K562 (cell line): ENCODE data around the gene DNAJC1. TPM values are rescaled to one million over a fixed set of nuclear protein-coding genes. Genes with fewer than 3 reads are reported as not detected.
"Not testable (repeated sequence)": the region's sequence is repeated elsewhere in the genome, so short reads cannot be mapped to it uniquely, and the experiment has no call there.

Source experiments
- ATAC-seq: fragments of 200-7000 bp; cut with Tn5 transposase; 3 replicates; pipeline ENCODE4 v1.9.1; 2020; ENCODE audit warnings: moderate library complexity
- BruUV-seq: library from RNA; stranded (reverse); fragments of 400-500 nt; replicated peaks from 2 replicates; lab custom pipeline; 2021; lab: Mats Ljungman, UMichigan
- CTCF ChIA-PET: fragments of 300-600 bp; formaldehyde crosslinking; extraction: SDS; loops from one replicate; lab custom pipeline; 2021; ENCODE audit warnings: low intra/inter-chr PET ratio; lab: Yijun Ruan, JAX
- POLR2A ChIA-PET: fragments of 300-600, 350-650 bp; sonication (Branson Sonifier 250); formaldehyde crosslinking; extraction: SDS; loops from one replicate; lab custom pipeline; 2021; ENCODE audit warnings: antibody characterized with exemption, inconsistent platforms; lab: Yijun Ruan, JAX
- DNase-seq, 4 experiments: peaks; one replicate each; pipeline versions ENCODE4 v3.0.0 to v3.0.0-alpha.2; 2011 to 2018; ENCODE audit warnings: low spot score in 3 of 4, mixed read lengths in 3 of 4; ENCODE audit errors: extremely low read depth in 1 of 4
- FAIRE-seq: peaks from 2 replicates; lab custom pipeline; 2011; peaks lifted over from hg19 to GRCh38; lab: Jason Lieb, UNC
- H2AFZ ChIP-seq: 2 replicates; pipeline ENCODE4 v1.6.0; 2011; ENCODE audit warnings: low read depth, low read length, control low read depth, inconsistent platforms
- H3K27ac ChIP-seq: fragments of 200-600 bp; 3 replicates; pipeline ENCODE4 v1.8.0; 2011; ENCODE audit warnings: low read depth, mild to moderate bottlenecking, control low read depth, inconsistent platforms, low read length, moderate library complexity, mixed read lengths; ENCODE audit errors: extremely low read depth
- H3K27me3 ChIP-seq, 2 experiments: fragments of 300-600 bp in 1 of 2; 2 replicates in 1 of 2; 3 replicates in 1 of 2; pipeline versions ENCODE4 v1.6.0 to v1.8.0; 2011; ENCODE audit warnings: inconsistent platforms in 2 of 2, low read length in 2 of 2, mild to moderate bottlenecking in 1 of 2, mixed read lengths in 1 of 2, moderate library complexity in 1 of 2; ENCODE audit not compliant: control insufficient read depth in 2 of 2, insufficient read depth in 2 of 2
- H3K36me3 ChIP-seq: fragments of 300-600 bp; 3 replicates; pipeline ENCODE4 v1.8.0; 2011; ENCODE audit warnings: mild to moderate bottlenecking, low read length, inconsistent platforms; ENCODE audit not compliant: control insufficient read depth, insufficient read depth
- H3K4me1 ChIP-seq, 2 experiments: fragments of 200-600 bp in 1 of 2; replicated peaks in 1 of 2; 2 replicates in 1 of 2; 3 replicates in 1 of 2; pipeline versions ENCODE4 v1.5.1 to v1.8.0; 2011; ENCODE audit warnings: inconsistent platforms in 2 of 2, low read length in 2 of 2, mild to moderate bottlenecking in 1 of 2, mixed read lengths in 1 of 2, moderate library complexity in 1 of 2; ENCODE audit not compliant: control insufficient read depth in 2 of 2, insufficient read depth in 2 of 2
- H3K4me2 ChIP-seq: 2 replicates; pipeline ENCODE4 v1.6.1; 2011; ENCODE audit warnings: low read length, control low read depth, inconsistent platforms, mixed read lengths; ENCODE audit not compliant: insufficient read depth
- H3K4me3 ChIP-seq: fragments of 200-600 bp; sonication (generic), shearing (Covaris generic); 2 replicates; pipeline ENCODE4 v1.5.1; 2016; ENCODE audit warnings: control low read depth, inconsistent platforms
- H3K79me2 ChIP-seq: fragments of 200-600 bp; 3 replicates; pipeline ENCODE4 v1.8.0; 2011; ENCODE audit warnings: low read length, inconsistent platforms; ENCODE audit not compliant: control insufficient read depth, insufficient read depth
- H3K9ac ChIP-seq, 2 experiments: 2 replicates each; pipeline versions ENCODE4 v1.6.0 to v1.6.1; 2011; ENCODE audit warnings: low read depth in 2 of 2, low read length in 2 of 2, control low read depth in 1 of 2, inconsistent platforms in 1 of 2, mild to moderate bottlenecking in 1 of 2, mixed read lengths in 1 of 2; ENCODE audit not compliant: insufficient read depth in 1 of 2
- H3K9me1 ChIP-seq: one replicate; pipeline ENCODE4 v1.6.0; 2011; ENCODE audit warnings: inconsistent platforms, mild to moderate bottlenecking, low read length, moderate library complexity; ENCODE audit not compliant: control insufficient read depth, insufficient read depth
- H3K9me3 ChIP-seq: replicated peaks from 2 replicates; pipeline ENCODE4 v1.5.1; 2011; ENCODE audit warnings: low read depth, low read length, inconsistent platforms; ENCODE audit not compliant: control insufficient read depth, insufficient read depth
- H4K20me1 ChIP-seq: replicated peaks from 2 replicates; pipeline ENCODE4 v1.6.1; 2011; ENCODE audit warnings: low read length, inconsistent platforms, mixed read lengths; ENCODE audit not compliant: control insufficient read depth, insufficient read depth
- ADNP ChIP-seq: fragments of 200-800 bp; sonication (Bioruptor generic); IDR thresholded peaks from 2 replicates; pipeline ENCODE4 v1.6.1; 2016; ENCODE audit warnings: missing genetic modification characterization, missing compliant biosample characterization
- CHD2 ChIP-seq: IDR thresholded peaks from 2 replicates; pipeline ENCODE4 v1.6.1; 2011; ENCODE audit warnings: low read depth, low read length
- CREB1 ChIP-seq, 2 experiments: sonication (generic) in 1 of 2; formaldehyde crosslinking in 1 of 2; IDR thresholded peaks; 2 replicates each; pipeline versions ENCODE4 v1.6.1 to v1.8.0; 2012 to 2022; ENCODE audit warnings: inconsistent platforms in 1 of 2, mild to moderate bottlenecking in 1 of 2, missing genetic modification reagents in 1 of 2, moderate library complexity in 1 of 2
- DPF2 ChIP-seq: fragments of 450-650 bp; IDR thresholded peaks from 2 replicates; pipeline ENCODE4 v1.6.1; 2016
- ETV5 ChIP-seq: sonication (generic); formaldehyde crosslinking; IDR thresholded peaks from 2 replicates; pipeline ENCODE4 v1.4.0; 2020; ENCODE audit warnings: low read depth, mild to moderate bottlenecking, missing genetic modification reagents
- HDAC8 ChIP-seq: fragments of 450-650 bp; IDR thresholded peaks from 2 replicates; pipeline ENCODE4 v1.6.1; 2016; ENCODE audit warnings: mild to moderate bottlenecking, missing genetic modification characterization, moderate library complexity, missing compliant biosample characterization
- JUN ChIP-seq, 2 experiments: sonication (generic) in 1 of 2; formaldehyde crosslinking in 1 of 2; IDR thresholded peaks; 2 replicates each; pipeline versions ENCODE4 v1.6.1 to v1.8.0; 2012 to 2022; ENCODE audit warnings: borderline replicate concordance in 2 of 2, mild to moderate bottlenecking in 2 of 2, improper control_type of control experiment in 1 of 2, low read depth in 1 of 2, low read length in 1 of 2, missing genetic modification reagents in 1 of 2
- PREB ChIP-seq: sonication (generic); formaldehyde crosslinking; IDR thresholded peaks from 2 replicates; pipeline ENCODE4 v1.8.1; 2023; ENCODE audit warnings: mild to moderate bottlenecking, missing genetic modification reagents
- TCF3 ChIP-seq: sonication (generic); formaldehyde crosslinking; IDR thresholded peaks from 2 replicates; pipeline ENCODE4 v1.4.0; 2020; ENCODE audit warnings: mild to moderate bottlenecking, missing genetic modification reagents
- USF2 ChIP-seq: sonication (generic); formaldehyde crosslinking; IDR thresholded peaks from 2 replicates; pipeline ENCODE4 v1.5.0; 2020; ENCODE audit warnings: missing genetic modification reagents
- ZFP30 ChIP-seq: fragments of 250-450 bp; sonication (Bioruptor Pico); IDR thresholded peaks from 2 replicates; pipeline ENCODE4 v1.8.0; 2022; ENCODE audit warnings: moderate library complexity, mild to moderate bottlenecking, inconsistent platforms, borderline replicate concordance
- ZMIZ1 ChIP-seq, 2 experiments: fragments of 150-350 bp in 1 of 2; IDR thresholded peaks; 2 replicates each; pipeline ENCODE4 v1.6.1; 2012 to 2016; ENCODE audit warnings: low read depth in 2 of 2, low read length in 2 of 2, mild to moderate bottlenecking in 1 of 2, moderate library complexity in 1 of 2
- ZNF395 ChIP-seq: fragments of 200-800 bp; sonication (Bioruptor generic); IDR thresholded peaks from 2 replicates; pipeline ENCODE4 v1.6.1; 2017; ENCODE audit warnings: missing genetic modification characterization, missing compliant biosample characterization
- ZNF764 ChIP-seq: fragments of 250-450 bp; sonication (Bioruptor Pico); IDR thresholded peaks from 2 replicates; pipeline ENCODE4 v1.4.0; 2020; ENCODE audit warnings: low read depth, mild to moderate bottlenecking, moderate library complexity
- WGBS: fragments of 100-300 bp; shearing (Covaris generic); methylation state at CpG from one replicate; pipeline ENCODE4 v1.1.6; 2016; ENCODE audit warnings: low coverage, mixed read lengths; ENCODE audit not compliant: insufficient coverage; ENCODE audit errors: missing lambda C conversion rate; 5-methylcytosine and 5-hydroxymethylcytosine counted together
- in situ Hi-C: fragments of 300-500 bp; cut with MboI; formaldehyde crosslinking; loops from 4 replicates; pipeline ENCODE4 v1.15.0; 2018; ENCODE audit warnings: inconsistent platforms, mixed read lengths
- intact Hi-C: fragments of 100-400 bp; cut with micrococcal nuclease; formaldehyde crosslinking; loops from 2 replicates; pipeline ENCODE4 v1.14.2; 2022
- polyA plus RNA-seq, 8 experiments: library from polyadenylated mRNA; depleted of rRNA in 4 of 8; stranded (reverse) in 5 of 8; unstranded in 3 of 8; fragments of >200 nt; fragmentation: Nextera tagmentation in 2 of 8; fragmentation: Illumina TruSeq in 1 of 8; extraction: Ambion mirVana in 2 of 8; extraction: Trizol in 1 of 8; gene quantifications; 2 replicates each; pipeline versions ENCODE4 v1.2.1 to v1.2.3, GENCODE V29; 2011 to 2014; ENCODE audit warnings: inconsistent platforms in 1 of 8, missing spikeins in 1 of 8
- total RNA-seq, 7 experiments: library from RNA; depleted of rRNA in 6 of 7; stranded (reverse); fragments of >200 nt in 6 of 7; fragmentation: Illumina TruSeq in 2 of 7; extraction: Trizol in 2 of 7; gene quantifications; 2 replicates each; pipeline versions ENCODE4 v1.2.1 to v1.2.3, GENCODE V29; 2011 to 2021; ENCODE audit warnings: low replicate concordance in 1 of 7

Gene DNAJC1
- total and polyA plus RNA-seq, 9 of the 15 experiments (the other 6 are each of a cell fraction or from before 2014, with no cell fraction given), result 5.4 to 77.6 (median 40.3) TPM

- TF ChIP-seq JUN (IDR thresholded peaks at IDR 0.05; ENCODE audit: borderline replicate concordance, low read depth, low read length) (no peak), JUN (CRISPR knock-in tag; IDR thresholded peaks at IDR 0.05; ENCODE audit: borderline replicate concordance) (no peak), ZMIZ1 (IDR thresholded peaks at IDR 0.05; ENCODE audit: low read depth in 2 of 2, low read length in 2 of 2) (no peak), CHD2 (no peak), HDAC8 (no peak), PREB (CRISPR knock-in tag) (no peak), CREB1 (IDR thresholded peaks at IDR 0.05) (no peak), CREB1 (CRISPR knock-in tag; IDR thresholded peaks at IDR 0.05) (no peak), TCF3 (no peak), ETV5 (no peak), ZNF395 (CRISPR knock-in tag) (no peak), ADNP (tag) (no peak), DPF2 (no peak), ZNF764 (CRISPR knock-in tag) (no peak), USF2 (CRISPR knock-in tag) (no peak), ZFP30 (no peak)
Measured at GRCh38 chr10:21870849-21871248, 132.7 kb downstream of the DNAJC1 start (continued).

- H3K27me3 ChIP-seq, H3K9me3 ChIP-seq, H4K20me1 ChIP-seq, intact Hi-C loops, H3K36me3 ChIP-seq, H3K9me1 ChIP-seq, H3K79me2 ChIP-seq, FAIRE-seq, H2AFZ ChIP-seq, CTCF ChIA-PET, H3K4me3 ChIP-seq, in situ Hi-C loops, ATAC-seq, H3K4me1 ChIP-seq, H3K27ac ChIP-seq, BruUV-seq, H3K9ac ChIP-seq, H3K4me2 ChIP-seq: not testable (repeated sequence)
- POLR2A ChIA-PET, result interaction anchor here (0.7 kb wide), 1 partner anchor 16 kb away, joined by 3 read pairs; no protein-coding TSS in a partner anchor
- DNase-seq, result peak in 1 of 4 experiments; percentile 5
- 86% methylated on average over 2 of the region's 2 CpGs for WGBS
Measured at GRCh38 chr10:21869087-21869486, 134.4 kb downstream of the DNAJC1 start.
